Erythroblast (primary cell): ENCODE results near the gene ZNF846.

Experiments used
- GATA1 ChIP-seq: IDR thresholded peaks from 2 replicates; pipeline ENCODE4 v1.6.1; 2011; ENCODE audit warnings: low read depth, mild to moderate bottlenecking, control low read depth, low read length, moderate library complexity
- POLR2A ChIP-seq: IDR thresholded peaks from 2 replicates; pipeline ENCODE4 v1.6.1; 2011; ENCODE audit warnings: mild to moderate bottlenecking, low read length

- TF ChIP-seq POLR2A (no peak), GATA1 (no peak)
Measured at GRCh38 chr19:9796113-9796773, 27.7 kb upstream of the ZNF846 start.
